B cell (primary cell): ENCODE measurements around the gene MAFF. TPM values are rescaled to one million over a fixed set of nuclear protein-coding genes. Genes with fewer than 3 reads are reported as not detected.
A peak's percentile ranks its signal among the peaks of the same experiment; 100 is the strongest.

ENCODE experiments used
- ATAC-seq: fragments of 200-7000 bp; cut with Tn5 transposase; one replicate; pipeline ENCODE4 v1.10.0; 2021; ENCODE audit warnings: low read depth, mild to moderate bottlenecking, moderate number of reproducible peaks, moderate library complexity
- CTCF ChIA-PET: fragments of 350-600 bp; sonication (Branson Sonifier 250); formaldehyde crosslinking; loops from one replicate; lab custom pipeline; 2021; ENCODE audit warnings: antibody characterized with exemption, inconsistent platforms; lab: Charles Lee
- POLR2A ChIA-PET: fragments of 350-600 bp; sonication (Branson Sonifier 250); formaldehyde crosslinking; loops from one replicate; lab custom pipeline; 2021; ENCODE audit warnings: antibody characterized with exemption; lab: Charles Lee
- DNase-seq: peaks from one replicate; pipeline ENCODE4 v3.0.0; 2013
- H2AFZ ChIP-seq: 2 replicates; pipeline ENCODE4 v1.6.1; 2012; ENCODE audit warnings: mild to moderate bottlenecking, low read depth, low read length; ENCODE audit not compliant: insufficient read depth, poor library complexity, severe bottlenecking
- H3K27ac ChIP-seq, 2 donors: 1 replicate in 1 of 2; 2 replicates in 1 of 2; pipeline ENCODE4 v1.5.1; 2012 to 2013; ENCODE audit warnings: low read length in 2 of 2, mild to moderate bottlenecking in 2 of 2, moderate library complexity in 1 of 2
- H3K27me3 ChIP-seq, 4 experiments: fragments of 200-600 bp in 1 of 4; sonication (generic) in 1 of 4; replicated peaks in 1 of 4; 1 replicate in 2 of 4; 2 replicates in 2 of 4; pipeline versions ENCODE4 v1.6.1 to v1.7.0; 2013 to 2016; ENCODE audit warnings: low read length in 3 of 4, mild to moderate bottlenecking in 2 of 4, mixed read lengths in 1 of 4, moderate library complexity in 1 of 4; ENCODE audit not compliant: insufficient read depth in 4 of 4, control insufficient read depth in 3 of 4; ENCODE audit errors: control extremely low read depth in 1 of 4
- H3K36me3 ChIP-seq, 2 experiments: replicated peaks in 1 of 2; 1 replicate in 1 of 2; 2 replicates in 1 of 2; pipeline versions ENCODE4 v1.6.1 to v1.7.1; 2013; ENCODE audit warnings: low read length in 1 of 2; ENCODE audit not compliant: insufficient read depth in 2 of 2, control insufficient read depth in 1 of 2; ENCODE audit errors: control extremely low read depth in 1 of 2, extremely low read depth in 1 of 2
- H3K4me1 ChIP-seq, 2 donors: fragments of 200-600 bp in 1 of 2; sonication (generic) in 1 of 2; 1 replicate in 1 of 2; 2 replicates in 1 of 2; pipeline versions ENCODE4 v1.5.1 to v1.6.1; 2013 to 2017; ENCODE audit warnings: low read length in 2 of 2; ENCODE audit not compliant: control insufficient read depth in 2 of 2, insufficient read depth in 2 of 2
- H3K4me2 ChIP-seq: replicated peaks from 2 replicates; pipeline ENCODE3; 2012; ENCODE audit warnings: mild to moderate bottlenecking, low read depth, low read length; ENCODE audit not compliant: poor library complexity, severe bottlenecking
- H3K4me3 ChIP-seq, 5 experiments: fragments of 200-600 bp in 1 of 5; sonication (generic) in 1 of 5; 1 replicate in 3 of 5; 2 replicates in 2 of 5; pipeline versions ENCODE4 v1.5.1 to v1.7.0; 2011 to 2016; ENCODE audit warnings: low read length in 4 of 5, mild to moderate bottlenecking in 4 of 5, low read depth in 2 of 5, control low read depth in 1 of 5, moderate library complexity in 1 of 5; ENCODE audit not compliant: insufficient read depth in 1 of 5; ENCODE audit errors: control extremely low read depth in 1 of 5, extremely low read depth in 1 of 5
- H3K79me2 ChIP-seq: fragments of 200-600 bp; sonication (generic); one replicate; pipeline ENCODE4 v1.6.0; 2016; ENCODE audit warnings: low read length; ENCODE audit not compliant: control insufficient read depth, insufficient read depth
- H3K9ac ChIP-seq: fragments of 200-600 bp; sonication (generic); 2 replicates; pipeline ENCODE4 v1.6.1; 2017; ENCODE audit warnings: mild to moderate bottlenecking, low read length, moderate library complexity
- H3K9me3 ChIP-seq, 3 donors: one replicate each; pipeline versions ENCODE4 v1.6.1 to v1.7.1; 2013; ENCODE audit warnings: low read length in 2 of 3; ENCODE audit not compliant: control insufficient read depth in 2 of 3, insufficient read depth in 1 of 3; ENCODE audit errors: control extremely low read depth in 1 of 3
- H4K20me1 ChIP-seq: 2 replicates; pipeline ENCODE4 v1.6.0; 2012; ENCODE audit warnings: mild to moderate bottlenecking, low read length; ENCODE audit not compliant: insufficient read depth, control insufficient read depth, poor library complexity, severe bottlenecking
- H3K27ac Mint-ChIP-seq: one replicate; pipeline ENCODE4 v1.8.0; 2021; ENCODE audit warnings: mixed read lengths
- H3K27me3 Mint-ChIP-seq: one replicate; pipeline ENCODE4 v1.8.0; 2021; ENCODE audit warnings: mixed read lengths
- H3K4me1 Mint-ChIP-seq: one replicate; pipeline ENCODE4 v1.8.0; 2021; ENCODE audit warnings: mixed read lengths
- H3K4me3 Mint-ChIP-seq: one replicate; pipeline ENCODE4 v1.8.0; 2021; ENCODE audit warnings: mixed read lengths
- H3K9me3 Mint-ChIP-seq: one replicate; pipeline ENCODE4 v1.8.0; 2022; ENCODE audit warnings: mixed read lengths; ENCODE audit not compliant: insufficient read depth
- EZH2 ChIP-seq: IDR thresholded peaks from 2 replicates; pipeline ENCODE4 v1.6.1; 2012; ENCODE audit warnings: borderline replicate concordance, low read depth, mild to moderate bottlenecking, moderate library complexity, low read length; ENCODE audit not compliant: insufficient read depth, poor library complexity, severe bottlenecking
- WGBS: methylation state at CpG from one replicate; pipeline ENCODE4 v1.1.5; 2013; ENCODE audit warnings: missing lambda C conversion rate; ENCODE audit not compliant: insufficient coverage; 5-methylcytosine and 5-hydroxymethylcytosine counted together
- intact Hi-C: fragments of 100-400 bp; cut with micrococcal nuclease; formaldehyde crosslinking; loops from one replicate; pipeline ENCODE4 v1.10.0; 2022
- polyA plus RNA-seq: library from polyadenylated mRNA; depleted of rRNA; stranded (reverse); fragments of >200 nt; gene quantifications from 2 replicates; pipeline ENCODE4 v1.2.3, GENCODE V29; 2012
- total RNA-seq, 2 donors: library from RNA; stranded (reverse); fragments of 120-200 nt in 1 of 2; gene quantifications; 1 replicate in 1 of 2; 2 replicates in 1 of 2; pipeline versions ENCODE4 v1.2.3 to v1.2.4, GENCODE V29; 2013 to 2022
- TF ChIP-seq, protein P1 (sequence below): fragments of 200-600 bp; IDR thresholded peaks from one replicate; pipeline ENCODE4 v1.8.0; 2022; ENCODE audit warnings: antibody characterized with exemption, mild to moderate bottlenecking

MAFF gene
- total and polyA plus RNA-seq, 2 donors (not counting 1 experiment from before 2014, with no cell fraction given): 5.3 to 18.0 TPM

DNA sequence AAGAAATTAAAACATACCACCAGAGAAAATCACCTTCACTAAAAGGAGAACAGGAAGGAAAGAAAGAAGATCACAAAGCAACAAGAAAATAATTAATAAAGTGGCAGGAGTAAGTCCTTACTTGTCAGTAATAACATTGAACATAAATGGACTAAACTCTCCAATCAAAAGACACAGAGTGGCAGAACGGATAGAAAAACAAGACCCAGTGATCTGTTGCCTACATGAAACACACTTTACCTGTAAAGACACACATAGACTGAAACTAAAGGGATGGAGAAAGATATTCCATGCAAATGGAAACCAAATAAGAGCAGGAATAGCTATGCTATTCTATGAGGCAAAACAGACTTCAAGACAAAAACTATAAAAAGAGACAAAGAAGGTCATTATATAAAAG lies 46.1 kb upstream of the MAFF start:
- Mint-ChIP-seq H3K4me1 (peaks cover 10% of the 10 kb centered on the region), H3K9me3 (no peaks in the 10 kb centered on the region), H3K27me3 (no peaks in the 10 kb centered on the region), H3K27ac (no peak overlapping the region), H3K4me3 (no peak overlapping the region)
- H3K27ac ChIP-seq: no peak overlapping the region
- no peak overlapping the region for H3K4me3 ChIP-seq
- H3K4me1 ChIP-seq: peaks cover 2 to 3% of the 10 kb centered on the region in 2 donors
- H3K9ac ChIP-seq: no peak overlapping the region
- H3K36me3 ChIP-seq: no peaks in the 10 kb centered on the region
- intact Hi-C loops: no loop called here
- no peak overlapping the region for H3K4me2 ChIP-seq
- H2AFZ ChIP-seq: no peak overlapping the region
- WGBS: no CpG with 5 or more reads among the region's 1 CpG
- no peaks in the 10 kb centered on the region for H4K20me1 ChIP-seq
- POLR2A ChIA-PET: no interaction called here
- CTCF ChIA-PET: no interaction called here
- ATAC-seq (no peak), DNase-seq (no peak)
- H3K27me3 ChIP-seq: no peaks in the 10 kb centered on the region
- peaks cover 0 to 1% (median 0%) of the 10 kb centered on the region in 3 donors for H3K9me3 ChIP-seq
- H3K79me2 ChIP-seq: peaks cover 24% of the 10 kb centered on the region
- no peak for TF ChIP-seq EZH2
- TF ChIP-seq, protein P1, sequence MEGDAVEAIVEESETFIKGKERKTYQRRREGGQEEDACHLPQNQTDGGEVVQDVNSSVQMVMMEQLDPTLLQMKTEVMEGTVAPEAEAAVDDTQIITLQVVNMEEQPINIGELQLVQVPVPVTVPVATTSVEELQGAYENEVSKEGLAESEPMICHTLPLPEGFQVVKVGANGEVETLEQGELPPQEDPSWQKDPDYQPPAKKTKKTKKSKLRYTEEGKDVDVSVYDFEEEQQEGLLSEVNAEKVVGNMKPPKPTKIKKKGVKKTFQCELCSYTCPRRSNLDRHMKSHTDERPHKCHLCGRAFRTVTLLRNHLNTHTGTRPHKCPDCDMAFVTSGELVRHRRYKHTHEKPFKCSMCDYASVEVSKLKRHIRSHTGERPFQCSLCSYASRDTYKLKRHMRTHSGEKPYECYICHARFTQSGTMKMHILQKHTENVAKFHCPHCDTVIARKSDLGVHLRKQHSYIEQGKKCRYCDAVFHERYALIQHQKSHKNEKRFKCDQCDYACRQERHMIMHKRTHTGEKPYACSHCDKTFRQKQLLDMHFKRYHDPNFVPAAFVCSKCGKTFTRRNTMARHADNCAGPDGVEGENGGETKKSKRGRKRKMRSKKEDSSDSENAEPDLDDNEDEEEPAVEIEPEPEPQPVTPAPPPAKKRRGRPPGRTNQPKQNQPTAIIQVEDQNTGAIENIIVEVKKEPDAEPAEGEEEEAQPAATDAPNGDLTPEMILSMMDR: no peak

DNA sequence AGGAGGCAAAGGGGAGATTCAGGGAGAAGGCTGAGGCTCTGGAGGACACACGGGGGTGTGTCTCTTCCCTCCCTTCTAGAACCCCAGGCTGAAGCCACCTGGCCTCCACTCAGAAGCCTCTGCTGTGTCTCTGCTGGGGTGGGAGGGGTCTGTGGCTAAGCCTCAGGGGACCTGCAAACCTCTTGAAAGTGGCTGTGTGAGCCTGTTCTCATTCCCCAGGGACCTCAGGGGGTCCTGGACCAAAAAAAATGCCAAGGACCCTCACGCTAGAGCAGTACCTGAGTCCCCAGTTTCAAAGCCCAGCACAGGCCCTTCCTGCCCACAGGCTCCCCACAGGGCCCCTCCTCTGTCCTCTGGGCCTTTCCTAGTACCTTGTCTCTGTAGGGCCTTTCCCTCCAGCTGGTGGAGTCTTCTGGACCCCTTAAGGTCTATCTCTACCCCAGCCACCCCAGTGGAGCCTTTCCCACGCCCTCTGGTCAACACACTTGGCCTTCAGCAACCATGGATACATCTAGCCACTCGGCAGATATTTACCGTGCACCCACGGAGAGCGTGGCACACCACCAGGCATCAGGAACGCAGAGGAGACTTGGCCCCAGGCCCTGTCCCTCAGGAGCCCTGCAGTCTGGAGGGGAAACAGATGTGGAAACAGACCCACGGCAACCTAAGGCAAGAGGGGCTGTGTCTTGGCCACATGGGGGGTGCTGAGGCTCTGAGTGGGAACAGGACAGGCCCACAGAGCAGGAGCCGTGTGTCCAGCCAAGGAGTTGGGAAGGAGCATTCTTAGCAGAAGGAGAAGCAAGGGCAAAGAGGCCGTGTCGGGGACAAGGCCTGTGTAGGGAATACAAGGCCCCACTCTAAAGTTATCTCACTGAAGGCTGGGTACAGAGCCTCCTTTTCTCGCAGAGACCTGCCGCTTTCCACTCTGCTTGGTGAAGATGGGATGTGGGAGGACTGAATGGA lies 38.6 kb upstream of the MAFF start:
- peaks cover 32% of the 10 kb centered on the region for H3K4me1 Mint-ChIP-seq
- no peaks in the 10 kb centered on the region for H3K27me3 Mint-ChIP-seq
- no peak overlapping the region for H3K4me3 Mint-ChIP-seq
- peak overlapping the region; percentile 64 for H3K4me2 ChIP-seq
- peaks cover 22 to 23% of the 10 kb centered on the region in 2 donors for H3K4me1 ChIP-seq
- intact Hi-C loops: loop anchor here (1.0 to 5.0 kb wide), 3 partner anchors 18 to 109 kb away; partner anchors contain the start of genes MAFF, PLA2G6 and TMEM184B
- H3K27ac Mint-ChIP-seq: peak overlapping the region; percentile 87
- TF ChIP-seq, protein P1: no peak
- TF ChIP-seq EZH2: no peak
- peak overlapping the region; percentile 80 for H2AFZ ChIP-seq
- H3K9me3 ChIP-seq: no peaks in the 10 kb centered on the region
- CTCF ChIA-PET: interaction anchor here (0.7 kb wide), 1 partner anchor 13 kb away, joined by 3 read pairs; no protein-coding TSS in a partner anchor
- POLR2A ChIA-PET: no interaction called here
- H4K20me1 ChIP-seq: no peaks in the 10 kb centered on the region
- no peaks in the 10 kb centered on the region for H3K9me3 Mint-ChIP-seq
- peak overlapping the region; percentile 76 to 82 for H3K27ac ChIP-seq
- ATAC-seq: peak; percentile 25
- 36% methylated on average over 11 of the region's 14 CpGs for WGBS
- peaks cover 0 to 10% of the 10 kb centered on the region in 2 experiments for H3K36me3 ChIP-seq
- no peak overlapping the region for H3K4me3 ChIP-seq
- H3K27me3 ChIP-seq: no peaks in the 10 kb centered on the region
- peak; percentile 54 for DNase-seq
- peak overlapping the region; percentile 14 for H3K9ac ChIP-seq
- H3K79me2 ChIP-seq: no peaks in the 10 kb centered on the region
